ENCODE results near the gene RIC8B.

GRCh38 chr12:106729611-106730010 is 44.9 kb upstream of the RIC8B start:
- TF ChIP-seq CTCF (IDR thresholded peaks at IDR 0.05): no peak
- TF ChIP-seq EP300 (IDR thresholded peaks at IDR 0.05): no peak
